KBM-7 (cell line): ENCODE data around the gene SHISA3.

Experiments used
- DNase-seq: peaks from one replicate; pipeline ENCODE4 v3.0.0-alpha.2; 2015
- in situ Hi-C: fragments of 300-500 bp; cut with MboI; formaldehyde crosslinking; loops from 2 replicates; pipeline ENCODE4 v1.14.3; 2020; ENCODE audit warnings: low sequenced_read_pairs, low pct_unique_long_range_greater_than_20kb, mixed read lengths

The SHISA3 gene

GRCh38 chr4:42390622-42391354 is 6.5 kb upstream of the SHISA3 start:
- in situ Hi-C loops = no loop called here
- peak; percentile 33 for DNase-seq

- no peak for DNase-seq
- in situ Hi-C loops = no loop called here
These were observed 6.0 kb upstream of the SHISA3 start for GRCh38 chr4:42391355-42391664.

- no peak for DNase-seq
- in situ Hi-C loops = no loop called here
These were observed 5.3 kb upstream of the SHISA3 start for GRCh38 chr4:42391981-42392380.

GRCh38 chr4:42392436-42392835 is 4.9 kb upstream of the SHISA3 start:
- DNase-seq = peak; percentile 31
- in situ Hi-C loops = no loop called here

GRCh38 chr4:42395595-42395994 is 1.7 kb upstream of the SHISA3 start:
- in situ Hi-C loops = no loop called here
- no peak for DNase-seq

DNA sequence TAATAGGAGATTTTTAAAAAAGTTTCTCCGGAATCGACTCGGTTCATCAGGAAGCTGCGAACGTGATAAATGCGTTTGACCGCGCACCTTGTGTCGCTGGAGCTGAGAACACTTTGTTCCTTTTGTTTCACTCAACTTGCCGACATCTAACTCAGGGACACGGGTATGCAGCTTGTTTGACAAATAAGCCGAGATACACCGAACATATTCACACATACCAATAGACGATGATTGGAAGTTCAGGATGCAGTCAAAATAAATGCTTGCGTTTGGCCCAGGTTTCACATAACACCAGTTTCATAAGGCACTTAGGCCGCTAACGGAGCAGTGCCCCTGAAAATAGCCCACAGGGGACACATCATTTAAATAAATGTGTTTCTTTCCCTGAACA is 932 bp upstream of the SHISA3 start:
- no peak for DNase-seq
- in situ Hi-C loops = no loop called here

DNA sequence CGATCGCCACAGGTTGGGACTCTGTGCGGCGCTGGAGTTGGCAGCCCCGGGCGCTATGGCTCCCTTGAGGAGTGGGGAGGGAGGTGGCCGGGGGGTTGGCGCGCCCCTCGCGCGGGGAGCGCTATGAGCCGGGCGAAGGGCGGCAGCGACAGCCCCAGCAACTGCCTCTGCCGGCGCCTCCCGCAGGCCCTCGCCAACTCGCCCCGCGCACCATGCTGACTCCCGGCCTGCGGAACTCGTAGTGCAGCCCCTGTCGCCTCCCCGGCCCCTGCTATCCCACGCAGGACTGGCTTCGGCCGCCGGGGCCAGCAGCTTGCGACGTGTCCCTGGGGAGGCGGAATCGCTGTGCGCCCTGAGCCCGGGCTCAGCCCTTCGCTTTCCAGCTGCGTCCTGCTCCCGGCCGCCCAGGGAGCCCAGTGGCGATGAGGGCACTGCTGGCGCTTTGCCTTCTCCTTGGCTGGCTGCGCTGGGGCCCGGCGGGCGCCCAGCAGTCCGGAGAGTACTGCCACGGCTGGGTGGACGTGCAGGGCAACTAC is 415 bp downstream of the SHISA3 start:
- in situ Hi-C loops = no loop called here
- DNase-seq = peak; percentile 66

DNA sequence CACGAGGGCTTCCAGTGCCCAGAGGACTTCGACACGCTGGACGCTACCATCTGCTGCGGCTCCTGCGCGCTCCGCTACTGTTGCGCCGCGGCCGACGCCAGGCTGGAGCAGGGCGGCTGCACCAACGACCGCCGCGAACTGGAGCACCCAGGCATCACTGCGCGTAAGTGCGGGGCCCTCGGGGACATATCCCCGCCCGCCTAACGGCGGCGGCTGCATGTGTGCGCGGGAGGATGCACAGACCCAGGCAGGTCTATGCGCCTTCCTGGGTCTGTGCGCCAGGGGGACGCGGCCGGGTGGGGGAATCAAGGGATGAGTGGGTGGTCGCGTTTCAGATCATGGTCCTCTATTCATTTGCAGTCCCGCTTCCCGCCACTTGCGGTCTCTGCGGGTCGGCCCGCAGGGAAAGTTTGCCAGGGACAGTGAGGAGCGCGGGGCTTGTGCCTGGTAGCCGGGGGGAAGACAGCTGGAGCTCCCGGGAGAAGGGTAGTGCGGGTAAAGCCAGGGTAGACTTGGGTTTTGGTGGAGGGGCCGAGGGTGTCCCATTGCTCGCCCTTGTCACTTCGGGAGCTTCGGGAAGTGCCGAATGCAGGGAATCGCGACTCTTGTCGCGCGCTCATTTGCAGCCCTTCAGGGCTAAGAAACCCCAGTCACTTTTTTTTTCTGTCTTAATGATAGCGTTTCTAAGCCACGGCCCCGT is 1.0 kb downstream of the SHISA3 start:
- no peak for DNase-seq
- in situ Hi-C loops = no loop called here

- in situ Hi-C loops = no loop called here
- DNase-seq = no peak
These were observed 1.6 kb downstream of the SHISA3 start for GRCh38 chr4:42398871-42399331.

GRCh38 chr4:42399393-42399792 is 2.1 kb downstream of the SHISA3 start:
- DNase-seq = no peak
- in situ Hi-C loops = no loop called here

DNA sequence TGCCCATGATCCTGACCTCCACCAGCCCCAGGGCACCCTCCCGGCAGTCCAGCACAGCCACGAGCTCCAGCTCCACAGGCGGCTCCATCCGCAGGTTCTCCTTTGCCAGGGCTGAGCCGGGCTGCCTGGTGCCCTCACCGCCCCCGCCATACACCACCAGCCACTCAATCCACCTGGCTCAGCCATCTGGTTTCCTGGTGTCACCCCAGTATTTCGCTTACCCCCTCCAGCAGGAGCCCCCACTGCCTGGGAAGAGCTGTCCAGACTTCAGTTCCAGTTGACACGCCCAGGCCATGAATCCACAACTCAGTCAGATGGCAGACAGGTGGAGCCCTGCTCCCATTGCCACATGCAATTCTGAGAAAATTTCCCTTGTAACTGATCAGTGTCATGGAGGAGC is 3.9 kb downstream of the SHISA3 start:
- in situ Hi-C loops = no loop called here
- DNase-seq = no peak

- in situ Hi-C loops = no loop called here
- DNase-seq = no peak
These were observed 6.7 kb downstream of the SHISA3 start for GRCh38 chr4:42404001-42404400.

GRCh38 chr4:42410446-42410845 is 13.2 kb downstream of the SHISA3 start:
- DNase-seq = no peak
- in situ Hi-C loops = no loop called here

DNA sequence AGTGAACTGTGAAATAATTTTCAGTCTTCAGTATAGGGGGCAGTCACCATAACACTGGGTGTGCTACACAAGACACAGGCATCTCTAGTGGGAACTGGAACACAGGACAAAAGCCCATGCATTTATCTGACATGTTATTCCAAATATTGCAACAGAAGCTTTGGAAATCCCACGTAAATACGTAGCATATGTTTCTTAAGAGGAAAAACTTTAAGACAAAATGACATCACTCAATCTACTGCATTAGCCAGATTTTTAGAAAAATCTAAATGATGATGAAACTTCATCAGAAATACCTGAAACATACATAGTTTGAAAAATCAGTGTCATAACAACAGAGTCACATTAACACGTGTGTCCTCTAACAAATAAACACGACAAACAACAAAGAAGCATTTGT is 14.5 kb downstream of the SHISA3 start:
- in situ Hi-C loops = no loop called here
- DNase-seq = no peak

DNA sequence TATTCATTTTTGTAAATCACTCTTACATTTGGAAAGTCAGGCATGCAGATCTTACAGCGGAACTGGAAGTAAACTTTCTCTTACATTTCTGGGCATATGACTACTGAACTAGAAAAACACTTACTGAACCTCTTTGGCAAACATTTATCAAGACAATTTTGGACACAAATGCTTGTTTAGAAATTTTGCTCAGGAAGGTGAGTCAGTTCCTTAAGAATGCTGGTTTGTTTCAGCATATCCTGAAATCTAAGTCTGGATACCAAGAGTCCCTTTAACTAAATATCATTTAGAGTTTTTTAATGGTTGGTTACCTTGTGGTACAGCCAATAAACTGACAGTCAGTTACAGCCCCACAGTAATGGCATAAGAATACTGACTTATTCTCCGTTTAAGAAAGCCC is 15.0 kb downstream of the SHISA3 start:
- no peak for DNase-seq
- in situ Hi-C loops = no loop called here

- in situ Hi-C loops = no loop called here
- DNase-seq = no peak
These were observed 18.0 kb downstream of the SHISA3 start for GRCh38 chr4:42415281-42415680.

DNA sequence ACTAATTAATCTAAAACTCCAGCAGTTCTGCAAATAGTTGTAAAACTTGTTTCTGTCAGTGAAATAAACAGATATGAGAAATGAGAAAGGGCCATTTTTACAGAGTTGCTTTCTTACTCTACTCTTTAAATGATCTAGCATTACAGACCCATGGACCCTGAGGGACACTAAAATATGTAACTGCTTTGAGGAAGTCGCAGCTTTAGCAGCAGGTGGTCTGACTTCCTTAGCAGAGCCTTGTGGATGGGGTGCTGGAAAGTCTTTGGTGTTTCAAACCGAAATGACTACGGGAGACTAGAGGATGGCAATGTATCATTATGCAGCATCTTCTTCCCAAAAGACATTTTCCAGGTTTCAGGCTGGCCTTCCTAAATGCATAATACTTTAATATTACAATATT is 18.7 kb downstream of the SHISA3 start:
- DNase-seq = no peak
- in situ Hi-C loops = no loop called here

- no peak for DNase-seq
- in situ Hi-C loops = no loop called here
These were observed 20.3 kb downstream of the SHISA3 start for GRCh38 chr4:42417550-42417949.

DNA sequence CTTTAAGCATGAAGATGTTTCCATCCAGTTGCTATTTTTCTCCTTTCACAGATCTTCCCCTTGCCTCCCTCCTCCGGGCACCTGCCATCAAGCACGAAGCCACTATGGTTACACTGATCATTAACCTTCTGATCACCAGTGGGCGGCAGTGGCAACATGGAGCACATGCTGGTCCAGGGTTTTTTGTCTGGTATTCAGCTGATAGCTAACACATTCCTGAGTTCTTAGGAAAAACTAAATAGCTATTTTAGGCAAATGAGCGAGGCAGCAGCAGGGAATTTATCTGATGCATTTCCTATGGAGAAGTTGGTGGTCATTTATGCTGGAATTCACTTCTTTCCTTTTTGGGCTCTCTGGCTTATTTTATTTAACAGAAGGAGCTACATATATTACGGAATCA is 22.9 kb downstream of the SHISA3 start:
- in situ Hi-C loops = no loop called here

GRCh38 chr4:42425146-42426065 is 28.1 kb downstream of the SHISA3 start:
- no peak for DNase-seq
- in situ Hi-C loops = no loop called here

More for the DNA sequence above, 22.9 kb downstream of the SHISA3 start:
- DNase-seq = no peak
